ENCODE data around the gene ROBO2. TPM values are rescaled to one million over a fixed set of nuclear protein-coding genes. Genes with fewer than 3 reads are reported as not detected.

The ROBO2 gene
- total RNA-seq, 1 donor from 2014 or later: 11.0 TPM

- Histone ChIP-seq H3K9me3 (no peaks in the 10 kb centered on the region), H3K4me3 (no peak overlapping the region), H3K27me3 (no peaks in the 10 kb centered on the region), H3K36me3 (no peaks in the 10 kb centered on the region), H3K27ac (no peak overlapping the region), H3K4me1 (no peaks in the 10 kb centered on the region)
- no peak for DNase-seq (ENCODE audit: extremely low spot score in 2 of 2)
- TF ChIP-seq CTCF (IDR thresholded peaks at IDR 0.05) (no peak), POLR2A (IDR thresholded peaks at IDR 0.05) (no peak), POLR2AphosphoS5 (IDR thresholded peaks at IDR 0.05; ENCODE audit: insufficient read depth in 1 of 2, low read depth in 1 of 2) (no peak)
- intact Hi-C loops (cut with DNase I): no loop called here
Observed at GRCh38 chr3:77158730-77159581, 119.1 kb downstream of the ROBO2 start.

- no peak overlapping the region for H3K4me3 ChIP-seq
- H3K27me3 ChIP-seq: no peaks in the 10 kb centered on the region
- no peak overlapping the region for H3K27ac ChIP-seq
- no peaks in the 10 kb centered on the region for H3K36me3 ChIP-seq
- no peaks in the 10 kb centered on the region for H3K4me1 ChIP-seq
- DNase-seq (ENCODE audit: extremely low spot score in 2 of 2): no peak
- no peaks in the 10 kb centered on the region for H3K9me3 ChIP-seq
- TF ChIP-seq POLR2AphosphoS5 (IDR thresholded peaks at IDR 0.05; ENCODE audit: insufficient read depth in 1 of 2, low read depth in 1 of 2) (no peak), POLR2A (IDR thresholded peaks at IDR 0.05) (no peak), CTCF (IDR thresholded peaks at IDR 0.05) (no peak)
- intact Hi-C loops (cut with DNase I): no loop called here
Observed at GRCh38 chr3:77160931-77161497, 121.1 kb downstream of the ROBO2 start.

GRCh38 chr3:77169823-77170222, 129.9 kb downstream of the ROBO2 start:
- Histone ChIP-seq H3K27ac (no peak overlapping the region), H3K9me3 (no peaks in the 10 kb centered on the region), H3K36me3 (no peaks in the 10 kb centered on the region), H3K4me1 (no peaks in the 10 kb centered on the region), H3K27me3 (no peaks in the 10 kb centered on the region), H3K4me3 (no peak overlapping the region)
- intact Hi-C loops (cut with DNase I): no loop called here
- no peak for TF ChIP-seq POLR2A (IDR thresholded peaks at IDR 0.05)
- TF ChIP-seq POLR2AphosphoS5 (IDR thresholded peaks at IDR 0.05; ENCODE audit: insufficient read depth in 1 of 2, low read depth in 1 of 2): no peak
- no peak for TF ChIP-seq CTCF (IDR thresholded peaks at IDR 0.05)
- DNase-seq (ENCODE audit: extremely low spot score in 2 of 2): no peak

GRCh38 chr3:77171026-77171425, 131.1 kb downstream of the ROBO2 start:
- Histone ChIP-seq H3K36me3 (no peaks in the 10 kb centered on the region), H3K9me3 (no peaks in the 10 kb centered on the region), H3K4me1 (no peaks in the 10 kb centered on the region), H3K27ac (no peak overlapping the region), H3K27me3 (no peaks in the 10 kb centered on the region), H3K4me3 (no peak overlapping the region)
- TF ChIP-seq POLR2A (IDR thresholded peaks at IDR 0.05): no peak
- TF ChIP-seq POLR2AphosphoS5 (IDR thresholded peaks at IDR 0.05; ENCODE audit: insufficient read depth in 1 of 2, low read depth in 1 of 2): no peak
- TF ChIP-seq CTCF (IDR thresholded peaks at IDR 0.05): no peak
- no peak for DNase-seq (ENCODE audit: extremely low spot score in 2 of 2)
- intact Hi-C loops (cut with DNase I): no loop called here

- no peak for TF ChIP-seq CTCF (IDR thresholded peaks at IDR 0.05)
- TF ChIP-seq POLR2AphosphoS5 (IDR thresholded peaks at IDR 0.05; ENCODE audit: insufficient read depth in 1 of 2, low read depth in 1 of 2): no peak
- no peaks in the 10 kb centered on the region for H3K27me3 ChIP-seq
- H3K4me1 ChIP-seq: no peaks in the 10 kb centered on the region
- H3K9me3 ChIP-seq: no peaks in the 10 kb centered on the region
- no peaks in the 10 kb centered on the region for H3K36me3 ChIP-seq
- H3K27ac ChIP-seq: no peak overlapping the region
- H3K4me3 ChIP-seq: no peak overlapping the region
- intact Hi-C loops (cut with DNase I): no loop called here
- DNase-seq (ENCODE audit: extremely low spot score in 2 of 2): no peak
Observed at GRCh38 chr3:77179762-77180161, 139.9 kb downstream of the ROBO2 start.

Measured in vagina (tissue), 2 donors.